ENCODE results near the gene ARSB. TPM values are rescaled to one million over a fixed set of nuclear protein-coding genes. Genes with fewer than 3 reads are reported as not detected.
"Not testable (repeated sequence)": the region's sequence is repeated elsewhere in the genome, so short reads cannot be mapped to it uniquely, and the experiment has no call there.

Gene ARSB
- total and polyA plus RNA-seq, 2 experiments from 2014 or later: 30.1 to 43.7 TPM

DNA sequence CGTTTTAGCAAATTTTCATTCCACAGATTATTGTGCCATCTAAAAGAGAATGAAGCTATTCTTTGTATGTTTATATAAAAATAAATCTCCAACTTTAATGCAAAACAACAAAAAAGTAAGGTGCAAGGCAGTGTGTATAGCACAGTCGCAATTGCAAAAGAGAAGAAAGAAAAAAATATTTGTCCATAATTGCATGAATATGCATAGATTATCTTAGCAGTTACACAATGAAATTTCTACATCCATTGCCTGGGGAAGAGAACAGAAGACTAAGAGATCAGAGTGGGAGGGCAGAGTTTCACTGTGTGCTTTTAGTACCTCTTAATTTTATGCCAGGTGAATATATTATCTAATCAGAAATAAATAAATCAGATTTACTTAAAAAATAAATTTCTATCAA, 250.2 kb downstream of the ARSB start:
- H3K27ac ChIP-seq: no peak overlapping the region
- DNase-seq: no peak
- no peaks in the 10 kb centered on the region for H4K20me1 ChIP-seq (ENCODE audit: insufficient read depth)
- H3K79me2 ChIP-seq (ENCODE audit: insufficient read depth): no peaks in the 10 kb centered on the region
- no peak overlapping the region for H3K9ac ChIP-seq
- H3F3A ChIP-seq (ENCODE audit: insufficient read depth): peaks cover 7% of the 10 kb centered on the region; the same call in 1 of the 2 replicates
- no peak overlapping the region for H2AFZ ChIP-seq
- WGBS, 2 experiments (ENCODE audit: low coverage in 1 of 2, low lambda C conversion rate in 2 of 2, missing lambda C conversion rate in 2 of 2): 90 to 97% methylated on average over 2 of the region's 2 CpGs
- H3K4me3 ChIP-seq: no peak overlapping the region
- no peaks in the 10 kb centered on the region for H3K27me3 ChIP-seq (replicated peaks; ENCODE audit: insufficient read depth)
- H3K4me1 ChIP-seq (ENCODE audit: insufficient read depth): peaks cover 8% of the 10 kb centered on the region; the same call in 1 of the 2 replicates
- H3K9me2 ChIP-seq (ENCODE audit: insufficient read depth): no peaks in the 10 kb centered on the region
- in situ Hi-C loops (cut with MboI): no loop called here
- no peak overlapping the region for H3K4me2 ChIP-seq (ENCODE audit: unreplicated experiment)
- no peaks in the 10 kb centered on the region for H3K36me3 ChIP-seq (ENCODE audit: low read depth)
- H3K9me3 ChIP-seq (ENCODE audit: low read depth): no peaks in the 10 kb centered on the region
- TF ChIP-seq EZH2 (IDR thresholded peaks at IDR 0.05; ENCODE audit: insufficient read depth, poor library complexity, severe bottlenecking) (no peak), EZH2phosphoT487 (IDR thresholded peaks at IDR 0.05; ENCODE audit: insufficient read depth, low read depth) (no peak)

- Histone ChIP-seq H4K20me1 (ENCODE audit: insufficient read depth) (no peaks in the 10 kb centered on the region), H2AFZ (no peak overlapping the region), H3K27ac (no peak overlapping the region), H3K4me3 (no peak overlapping the region), H3K4me1 (ENCODE audit: insufficient read depth) (peaks cover 8% of the 10 kb centered on the region; the same call in 1 of the 2 replicates), H3K79me2 (ENCODE audit: insufficient read depth) (no peaks in the 10 kb centered on the region), H3K36me3 (ENCODE audit: low read depth) (no peaks in the 10 kb centered on the region), H3K27me3 (replicated peaks; ENCODE audit: insufficient read depth) (no peaks in the 10 kb centered on the region), H3K9me2 (ENCODE audit: insufficient read depth) (no peaks in the 10 kb centered on the region), H3F3A (ENCODE audit: insufficient read depth) (peaks cover 7% of the 10 kb centered on the region; the same call in 1 of the 2 replicates), H3K9ac (no peak overlapping the region), H3K4me2 (ENCODE audit: unreplicated experiment) (no peak overlapping the region), H3K9me3 (ENCODE audit: low read depth) (no peaks in the 10 kb centered on the region)
- in situ Hi-C loops (cut with MboI): no loop called here
- TF ChIP-seq EZH2phosphoT487 (IDR thresholded peaks at IDR 0.05; ENCODE audit: insufficient read depth, low read depth): no peak
- TF ChIP-seq EZH2 (IDR thresholded peaks at IDR 0.05; ENCODE audit: insufficient read depth, poor library complexity, severe bottlenecking): no peak
- DNase-seq: no peak
- 73% methylated on average over 4 of the region's 4 CpGs for WGBS, 2 experiments (ENCODE audit: low coverage in 1 of 2, low lambda C conversion rate in 2 of 2, missing lambda C conversion rate in 2 of 2)
Measured at GRCh38 chr5:78734094-78734845, 250.8 kb downstream of the ARSB start.

DNA sequence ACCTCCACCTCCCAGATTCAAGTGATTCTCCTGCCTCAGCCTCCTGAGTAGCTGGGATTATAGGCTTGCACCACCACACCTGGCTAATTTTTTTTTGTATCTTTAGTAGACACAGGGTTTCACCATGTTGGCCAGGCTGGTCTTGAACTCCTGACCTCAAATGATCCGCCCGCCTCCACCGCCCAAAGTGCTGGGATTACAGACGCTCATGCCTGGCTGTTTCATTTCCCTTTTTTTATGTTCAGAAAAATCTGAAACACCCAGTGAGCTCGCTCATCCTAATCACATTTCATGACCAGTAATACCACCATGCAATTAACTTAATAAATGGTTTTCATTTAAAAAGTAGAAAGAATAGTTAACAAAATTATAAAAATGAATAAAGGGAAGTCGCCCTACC, 252.4 kb downstream of the ARSB start:
- H3K9ac ChIP-seq; H3K27ac ChIP-seq; DNase-seq; H3K4me2 ChIP-seq (ENCODE audit: unreplicated experiment); H3K36me3 ChIP-seq (ENCODE audit: low read depth); in situ Hi-C loops (cut with MboI); H4K20me1 ChIP-seq (ENCODE audit: insufficient read depth); H3F3A ChIP-seq (ENCODE audit: insufficient read depth); H3K27me3 ChIP-seq (replicated peaks; ENCODE audit: insufficient read depth); H3K9me3 ChIP-seq (ENCODE audit: low read depth); H2AFZ ChIP-seq; H3K4me1 ChIP-seq (ENCODE audit: insufficient read depth); H3K79me2 ChIP-seq (ENCODE audit: insufficient read depth); H3K4me3 ChIP-seq; H3K9me2 ChIP-seq (ENCODE audit: insufficient read depth): not testable (repeated sequence)
- 86 to 87% methylated on average over 6 of the region's 6 CpGs for WGBS, 2 experiments (ENCODE audit: low coverage in 1 of 2, low lambda C conversion rate in 2 of 2, missing lambda C conversion rate in 2 of 2)

GRCh38 chr5:78731884-78732283, 253.2 kb downstream of the ARSB start:
- Histone ChIP-seq H4K20me1 (ENCODE audit: insufficient read depth) (no peaks in the 10 kb centered on the region), H3K4me1 (ENCODE audit: insufficient read depth) (peaks cover 8% of the 10 kb centered on the region; the same call in 1 of the 2 replicates), H3K27ac (no peak overlapping the region), H3K9me3 (ENCODE audit: low read depth) (no peaks in the 10 kb centered on the region), H3K9me2 (ENCODE audit: insufficient read depth) (no peaks in the 10 kb centered on the region), H3K9ac (no peak overlapping the region), H3F3A (ENCODE audit: insufficient read depth) (peaks cover 7% of the 10 kb centered on the region; the same call in 1 of the 2 replicates), H3K36me3 (ENCODE audit: low read depth) (no peaks in the 10 kb centered on the region), H2AFZ (no peak overlapping the region), H3K27me3 (replicated peaks; ENCODE audit: insufficient read depth) (no peaks in the 10 kb centered on the region), H3K4me2 (ENCODE audit: unreplicated experiment) (peak overlapping the region; percentile 38), H3K4me3 (no peak overlapping the region), H3K79me2 (ENCODE audit: insufficient read depth) (no peaks in the 10 kb centered on the region)
- TF ChIP-seq EZH2phosphoT487 (IDR thresholded peaks at IDR 0.05; ENCODE audit: insufficient read depth, low read depth) (no peak), EZH2 (IDR thresholded peaks at IDR 0.05; ENCODE audit: insufficient read depth, poor library complexity, severe bottlenecking) (no peak)
- peak; percentile 62 for DNase-seq
- 7% methylated on average over 2 of the region's 2 CpGs for WGBS, 2 experiments (ENCODE audit: low coverage in 1 of 2, low lambda C conversion rate in 2 of 2, missing lambda C conversion rate in 2 of 2)
- in situ Hi-C loops (cut with MboI): no loop called here
